ENCODE measurements around the gene CCDC144A.
"Not testable (repeated sequence)": the region's sequence is repeated elsewhere in the genome, so short reads cannot be mapped to it uniquely, and the experiment has no call there.

CCDC144A gene

GRCh38 chr17:16690447-16690846 is 406 bp downstream of the CCDC144A start:
- H3K4me1 Mint-ChIP-seq; H3K4me3 Mint-ChIP-seq; H3K9me3 Mint-ChIP-seq; DNase-seq (ENCODE audit: low spot score in 2 of 2); H3K36me3 Mint-ChIP-seq; H3K27me3 Mint-ChIP-seq; H3K27ac Mint-ChIP-seq; ATAC-seq (ENCODE audit: low read depth): not testable (repeated sequence)

DNA sequence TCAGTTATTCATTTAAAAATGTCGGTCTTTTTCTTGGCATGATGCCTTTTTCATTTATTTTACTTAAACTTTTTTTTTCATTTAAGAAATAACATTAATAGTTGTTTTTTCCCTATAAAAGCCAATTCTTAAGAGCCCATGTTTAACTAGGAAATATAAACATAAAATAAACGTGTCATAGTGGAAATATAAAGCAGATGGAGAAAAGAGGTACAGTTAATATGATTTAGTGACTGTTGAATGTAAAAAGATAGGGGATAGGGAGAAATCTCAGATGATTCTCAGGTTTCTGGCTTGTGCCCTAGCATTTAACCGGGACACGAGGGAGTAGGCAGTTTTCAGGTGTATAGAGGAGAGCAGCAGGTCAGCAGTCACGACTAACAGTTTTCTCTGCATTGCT is 7.6 kb downstream of the CCDC144A start:
- not testable (repeated sequence) for ATAC-seq (ENCODE audit: low read depth); H3K9me3 Mint-ChIP-seq; H3K4me3 Mint-ChIP-seq; DNase-seq (ENCODE audit: low spot score in 2 of 2); H3K27ac Mint-ChIP-seq; H3K36me3 Mint-ChIP-seq; H3K4me1 Mint-ChIP-seq; H3K27me3 Mint-ChIP-seq

GRCh38 chr17:16745492-16746203 is 55.6 kb downstream of the CCDC144A start:
- not testable (repeated sequence) for DNase-seq (ENCODE audit: low spot score in 2 of 2); H3K27ac Mint-ChIP-seq; ATAC-seq (ENCODE audit: low read depth); H3K27me3 Mint-ChIP-seq; H3K4me3 Mint-ChIP-seq; H3K9me3 Mint-ChIP-seq; H3K4me1 Mint-ChIP-seq; H3K36me3 Mint-ChIP-seq

DNA sequence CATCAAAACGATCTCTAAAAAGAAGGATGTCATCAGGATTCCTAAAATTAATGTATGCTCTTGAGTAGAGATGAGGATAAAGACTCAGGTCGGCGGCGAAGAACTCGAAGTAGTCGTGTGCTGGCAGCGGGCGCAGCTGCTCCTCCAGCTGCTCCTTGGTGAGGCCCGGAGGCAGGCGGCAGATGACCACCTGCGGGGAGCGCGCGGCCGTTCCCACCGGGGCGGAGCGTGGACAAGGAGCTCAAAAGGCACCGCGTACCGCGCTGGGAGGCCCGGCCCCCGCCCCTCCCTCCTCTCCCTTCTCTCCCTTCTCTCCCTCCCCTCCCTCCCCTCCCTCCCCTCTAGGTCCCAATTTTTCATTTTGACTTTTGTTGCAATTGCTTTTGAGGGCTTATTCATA is 56.5 kb downstream of the CCDC144A start:
- not testable (repeated sequence) for H3K27me3 Mint-ChIP-seq; H3K4me3 Mint-ChIP-seq; H3K27ac Mint-ChIP-seq; H3K9me3 Mint-ChIP-seq; DNase-seq (ENCODE audit: low spot score in 2 of 2); H3K4me1 Mint-ChIP-seq; H3K36me3 Mint-ChIP-seq; ATAC-seq (ENCODE audit: low read depth)

DNA sequence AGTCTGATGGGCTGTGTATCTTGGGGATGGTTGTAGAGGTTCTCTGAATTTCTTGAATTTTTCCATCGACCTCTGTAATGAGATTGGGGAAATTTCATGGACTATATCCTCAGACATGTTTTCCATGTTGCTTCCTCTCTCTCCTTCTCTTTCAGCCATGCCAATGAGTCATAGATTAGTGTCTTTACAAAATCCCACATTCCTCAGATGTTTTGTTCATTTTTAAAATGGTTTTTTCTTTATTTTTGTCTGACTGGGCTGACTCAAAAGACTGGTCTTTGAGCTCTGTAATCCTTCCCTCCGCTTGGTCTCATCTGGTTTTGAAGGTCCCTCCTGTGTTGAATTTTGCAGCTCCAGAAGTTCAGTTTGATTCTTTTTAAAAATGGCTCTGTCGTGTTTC is 60.5 kb downstream of the CCDC144A start:
- not testable (repeated sequence) for H3K4me1 Mint-ChIP-seq; H3K9me3 Mint-ChIP-seq; DNase-seq (ENCODE audit: low spot score in 2 of 2); ATAC-seq (ENCODE audit: low read depth); H3K36me3 Mint-ChIP-seq; H3K27me3 Mint-ChIP-seq; H3K4me3 Mint-ChIP-seq; H3K27ac Mint-ChIP-seq

GRCh38 chr17:16751224-16751923 is 61.3 kb downstream of the CCDC144A start:
- peak overlapping the region; percentile 71 for H3K4me3 Mint-ChIP-seq
- H3K27me3 Mint-ChIP-seq, H3K27ac Mint-ChIP-seq, H3K36me3 Mint-ChIP-seq, H3K9me3 Mint-ChIP-seq, H3K4me1 Mint-ChIP-seq: not testable (repeated sequence)
- DNase-seq (ENCODE audit: low spot score in 2 of 2) (peak; percentile 29 to 31), ATAC-seq (ENCODE audit: low read depth) (peak; percentile 87)

DNA sequence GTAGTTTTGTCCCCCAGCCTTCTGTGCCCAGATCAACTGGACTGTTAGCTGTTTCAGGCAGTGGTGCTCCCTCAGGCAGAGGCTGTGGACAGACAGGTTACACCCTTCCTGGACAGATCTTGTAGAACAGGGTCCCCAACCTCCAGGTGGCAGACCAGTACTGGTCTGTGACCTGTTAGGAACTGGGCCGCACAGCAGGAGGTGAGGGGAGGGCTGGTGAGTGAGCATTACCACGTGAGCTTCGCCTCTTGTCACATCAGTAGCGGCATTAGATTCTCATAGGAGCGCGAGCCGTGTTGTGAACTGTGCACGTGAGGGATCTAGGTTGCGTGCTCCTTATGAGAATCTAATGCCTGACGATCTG is 61.9 kb downstream of the CCDC144A start:
- H3K27me3 Mint-ChIP-seq; H3K4me1 Mint-ChIP-seq; H3K9me3 Mint-ChIP-seq; H3K4me3 Mint-ChIP-seq; H3K36me3 Mint-ChIP-seq; H3K27ac Mint-ChIP-seq; DNase-seq (ENCODE audit: low spot score in 2 of 2): not testable (repeated sequence)
- peak; percentile 9 for ATAC-seq (ENCODE audit: low read depth)

GRCh38 chr17:16757520-16757919 is 67.5 kb downstream of the CCDC144A start:
- DNase-seq (ENCODE audit: low spot score in 2 of 2); H3K27ac Mint-ChIP-seq; H3K36me3 Mint-ChIP-seq; ATAC-seq (ENCODE audit: low read depth); H3K4me3 Mint-ChIP-seq; H3K4me1 Mint-ChIP-seq; H3K9me3 Mint-ChIP-seq; H3K27me3 Mint-ChIP-seq: not testable (repeated sequence)

GRCh38 chr17:16758177-16758576 is 68.1 kb downstream of the CCDC144A start:
- not testable (repeated sequence) for H3K36me3 Mint-ChIP-seq

GRCh38 chr17:16768290-16769175 is 78.5 kb downstream of the CCDC144A start:
- not testable (repeated sequence) for H3K4me3 Mint-ChIP-seq; H3K27me3 Mint-ChIP-seq; H3K4me1 Mint-ChIP-seq; H3K27ac Mint-ChIP-seq; H3K9me3 Mint-ChIP-seq; DNase-seq (ENCODE audit: low spot score in 2 of 2); ATAC-seq (ENCODE audit: low read depth); H3K36me3 Mint-ChIP-seq

More at GRCh38 chr17:16758177-16758576, 68.1 kb downstream of the CCDC144A start:
- DNase-seq (ENCODE audit: low spot score in 2 of 2); H3K27me3 Mint-ChIP-seq; ATAC-seq (ENCODE audit: low read depth); H3K4me1 Mint-ChIP-seq; H3K27ac Mint-ChIP-seq; H3K9me3 Mint-ChIP-seq; H3K4me3 Mint-ChIP-seq: not testable (repeated sequence)

DNA sequence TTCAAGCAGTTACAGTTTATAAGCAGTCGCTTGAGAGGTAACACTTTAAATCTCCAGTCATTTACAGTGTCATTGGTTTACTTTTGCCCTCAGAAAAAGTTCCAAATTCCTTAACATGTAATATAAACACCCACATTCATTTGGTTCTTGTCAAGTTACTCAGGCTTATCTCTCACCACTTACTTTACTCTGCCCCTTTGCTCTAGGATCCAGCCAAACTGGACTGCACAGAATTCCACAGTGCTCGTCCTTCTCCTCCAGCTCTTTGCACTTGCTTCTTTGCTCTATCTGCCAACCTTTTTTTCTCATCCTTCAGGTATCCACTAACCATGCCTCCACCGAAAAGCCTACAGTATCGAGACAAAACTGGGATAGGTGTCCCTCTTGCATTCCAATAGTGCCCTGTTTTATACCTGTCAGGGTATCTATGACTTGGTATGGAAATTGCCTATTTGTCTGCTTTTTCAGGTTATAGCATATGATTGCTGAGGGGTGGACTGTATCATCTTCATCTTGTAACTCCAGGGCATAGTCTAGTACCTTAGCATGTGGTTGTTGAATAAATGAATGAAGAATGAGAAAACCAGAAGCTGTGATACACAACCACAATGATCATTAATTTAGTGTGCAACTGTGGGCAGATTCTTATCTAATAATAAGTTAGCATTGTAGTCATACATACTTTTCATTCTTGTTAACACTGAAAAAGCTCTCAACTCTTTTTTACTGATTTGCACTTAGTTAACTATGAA is 82.5 kb downstream of the CCDC144A start:
- not testable (repeated sequence) for H3K27ac Mint-ChIP-seq; H3K27me3 Mint-ChIP-seq; DNase-seq (ENCODE audit: low spot score in 2 of 2); ATAC-seq (ENCODE audit: low read depth); H3K4me1 Mint-ChIP-seq; H3K9me3 Mint-ChIP-seq; H3K36me3 Mint-ChIP-seq; H3K4me3 Mint-ChIP-seq

DNA sequence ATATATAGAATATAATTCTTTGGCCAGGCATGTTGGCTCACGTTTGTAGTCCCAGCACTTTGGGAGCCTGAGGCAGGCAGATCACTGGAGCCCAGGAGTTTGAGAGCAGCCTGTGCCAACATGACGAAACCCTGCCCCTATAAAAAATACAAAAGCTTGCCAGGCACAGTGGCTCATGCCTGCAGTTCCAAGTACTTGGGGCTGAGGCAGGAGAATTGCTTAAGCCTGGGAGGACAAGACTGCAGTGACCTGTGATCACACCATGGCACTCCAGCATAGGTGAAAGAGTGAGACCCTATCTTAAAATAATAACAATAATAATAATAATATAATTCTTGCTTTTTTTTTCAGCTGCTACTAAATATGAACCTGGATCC is 83.1 kb downstream of the CCDC144A start:
- ATAC-seq (ENCODE audit: low read depth); H3K4me1 Mint-ChIP-seq; H3K9me3 Mint-ChIP-seq; H3K4me3 Mint-ChIP-seq; H3K27me3 Mint-ChIP-seq; H3K36me3 Mint-ChIP-seq; DNase-seq (ENCODE audit: low spot score in 2 of 2); H3K27ac Mint-ChIP-seq: not testable (repeated sequence)

DNA sequence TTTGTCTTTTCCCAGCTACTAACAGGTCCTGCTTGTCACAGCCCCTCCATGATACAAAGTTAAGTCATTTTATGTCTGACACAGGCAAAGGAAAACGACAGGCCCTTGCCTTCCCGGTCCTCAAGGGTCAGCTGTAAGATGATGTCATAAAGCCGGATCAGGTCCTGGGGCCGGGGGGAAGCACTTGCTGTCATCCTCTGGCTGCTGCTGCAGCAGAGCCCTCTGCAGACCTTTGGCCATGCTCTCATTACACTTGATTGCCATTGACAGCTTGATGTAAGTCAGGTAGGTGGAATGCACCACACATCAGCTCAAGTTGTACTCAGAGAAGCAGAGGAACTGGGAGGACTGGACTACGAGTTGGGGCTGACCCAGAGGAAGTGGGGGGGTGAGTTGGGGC is 97.8 kb downstream of the CCDC144A start:
- not testable (repeated sequence) for H3K27ac Mint-ChIP-seq, H3K4me1 Mint-ChIP-seq, H3K4me3 Mint-ChIP-seq

More for the DNA sequence above, 97.8 kb downstream of the CCDC144A start:
- H3K27me3 Mint-ChIP-seq; H3K36me3 Mint-ChIP-seq; H3K9me3 Mint-ChIP-seq; ATAC-seq (ENCODE audit: low read depth); DNase-seq (ENCODE audit: low spot score in 2 of 2): not testable (repeated sequence)

All from memory B cell (primary cell).